ENCODE measurements around the gene ILKAP. TPM values are rescaled to one million over a fixed set of nuclear protein-coding genes. Genes with fewer than 3 reads are reported as not detected.

The ILKAP gene
- total RNA-seq, 3 donors from 2014 or later, result 33.2 to 55.7 (median 39.9) TPM

- ATAC-seq, result no peak
- H3K4me1 ChIP-seq (ENCODE audit: low read depth), result peaks cover 24% of the 10 kb centered on the region
- H3K36me3 ChIP-seq (ENCODE audit: low read depth), result no peaks in the 10 kb centered on the region
- DNase-seq, result no peak
- TF ChIP-seq CTCF (IDR thresholded peaks at IDR 0.05), result no peak
- H3K9me3 ChIP-seq, result no peaks in the 10 kb centered on the region
- H3K4me3 ChIP-seq, result no peak overlapping the region
- intact Hi-C loops (cut with DNase I, micrococcal nuclease), result no loop called here
These were observed 34.8 kb upstream of the ILKAP start for GRCh38 chr2:238238311-238238765.

DNA sequence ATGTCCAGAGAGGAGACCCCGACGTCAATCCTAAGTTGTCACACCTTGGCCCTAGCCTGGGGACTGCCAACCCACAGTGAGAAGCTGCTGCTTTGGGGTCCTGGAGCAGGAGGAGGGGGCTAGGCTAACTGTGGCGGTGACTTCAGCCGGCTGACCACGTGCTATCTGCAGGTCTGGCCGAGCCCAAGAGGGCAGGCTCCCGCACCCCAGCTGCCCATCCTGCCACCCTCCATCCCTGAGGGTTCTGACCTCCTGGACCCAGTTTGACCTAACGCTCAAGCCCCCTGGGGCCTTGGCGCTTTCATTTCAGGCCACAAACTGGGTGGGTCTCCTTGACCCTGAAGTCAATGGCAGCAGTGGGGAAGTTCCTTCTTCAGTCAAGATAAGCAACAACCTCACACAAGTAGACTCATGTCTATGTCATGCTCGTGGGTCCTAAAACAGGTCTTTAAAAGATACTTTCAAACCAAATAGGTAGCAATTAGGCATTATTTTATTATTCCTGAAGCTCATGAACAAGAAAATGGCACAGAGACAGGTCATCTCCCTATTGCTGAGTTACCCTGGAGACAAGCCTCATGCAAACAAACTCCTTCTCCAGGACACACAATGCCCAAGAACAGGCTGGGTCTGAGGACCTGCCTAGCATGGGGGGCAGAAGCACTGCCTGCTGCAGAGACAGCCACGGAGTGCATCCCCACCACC is 34.1 kb upstream of the ILKAP start:
- H3K4me1 ChIP-seq (ENCODE audit: low read depth), result peaks cover 17% of the 10 kb centered on the region
- H3K36me3 ChIP-seq (ENCODE audit: low read depth), result no peaks in the 10 kb centered on the region
- no peaks in the 10 kb centered on the region for H3K9me3 ChIP-seq
- DNase-seq (no peak), ATAC-seq (no peak)
- no peak for TF ChIP-seq CTCF (IDR thresholded peaks at IDR 0.05)
- intact Hi-C loops (cut with DNase I, micrococcal nuclease), result no loop called here
- H3K4me3 ChIP-seq, result no peak overlapping the region

GRCh38 chr2:238236571-238236970 is 33.1 kb upstream of the ILKAP start:
- TF ChIP-seq CTCF (IDR thresholded peaks at IDR 0.05), result no peak
- Histone ChIP-seq H3K36me3 (ENCODE audit: low read depth) (no peaks in the 10 kb centered on the region), H3K4me1 (ENCODE audit: low read depth) (peaks cover 9% of the 10 kb centered on the region), H3K9me3 (no peaks in the 10 kb centered on the region), H3K4me3 (no peak overlapping the region)
- intact Hi-C loops (cut with DNase I, micrococcal nuclease), result no loop called here
- DNase-seq, result no peak
- ATAC-seq, result no peak

GRCh38 chr2:238235856-238236255 is 32.4 kb upstream of the ILKAP start:
- Histone ChIP-seq H3K4me3 (no peak overlapping the region), H3K4me1 (ENCODE audit: low read depth) (peaks cover 9% of the 10 kb centered on the region), H3K36me3 (ENCODE audit: low read depth) (no peaks in the 10 kb centered on the region), H3K9me3 (no peaks in the 10 kb centered on the region)
- TF ChIP-seq CTCF (IDR thresholded peaks at IDR 0.05), result no peak
- DNase-seq (no peak), ATAC-seq (no peak)
- intact Hi-C loops (cut with DNase I, micrococcal nuclease), result no loop called here

- Histone ChIP-seq H3K9me3 (no peaks in the 10 kb centered on the region), H3K36me3 (ENCODE audit: low read depth) (no peaks in the 10 kb centered on the region), H3K4me3 (no peak overlapping the region), H3K4me1 (ENCODE audit: low read depth) (peaks cover 7% of the 10 kb centered on the region)
- no peak for TF ChIP-seq CTCF (IDR thresholded peaks at IDR 0.05)
- ATAC-seq (no peak), DNase-seq (no peak)
- intact Hi-C loops (cut with DNase I, micrococcal nuclease), result no loop called here
These were observed 31.8 kb upstream of the ILKAP start for GRCh38 chr2:238235331-238235732.
